Thyroid gland (tissue), 4 donors: ENCODE results near the gene NR3C2.

Experiments used
- POLR2A ChIP-seq, 2 donors: fragments of 450-650 bp; IDR thresholded peaks; one replicate each; pipeline ENCODE4 v1.6.1; 2017; ENCODE audit warnings: antibody characterized with exemption in 2 of 2, mild to moderate bottlenecking in 2 of 2, moderate library complexity in 1 of 2
- TF ChIP-seq, protein P1 (sequence below), 6 experiments: fragments of 200-600 bp in 3 of 6; fragments of 450-650 bp in 3 of 6; sonication (generic) in 3 of 6; IDR thresholded peaks; one replicate each; pipeline ENCODE4 v1.5.1; 2016 to 2019; ENCODE audit warnings: antibody characterized with exemption in 6 of 6, mild to moderate bottlenecking in 2 of 6, inconsistent platforms in 1 of 6, moderate library complexity in 1 of 6

DNA sequence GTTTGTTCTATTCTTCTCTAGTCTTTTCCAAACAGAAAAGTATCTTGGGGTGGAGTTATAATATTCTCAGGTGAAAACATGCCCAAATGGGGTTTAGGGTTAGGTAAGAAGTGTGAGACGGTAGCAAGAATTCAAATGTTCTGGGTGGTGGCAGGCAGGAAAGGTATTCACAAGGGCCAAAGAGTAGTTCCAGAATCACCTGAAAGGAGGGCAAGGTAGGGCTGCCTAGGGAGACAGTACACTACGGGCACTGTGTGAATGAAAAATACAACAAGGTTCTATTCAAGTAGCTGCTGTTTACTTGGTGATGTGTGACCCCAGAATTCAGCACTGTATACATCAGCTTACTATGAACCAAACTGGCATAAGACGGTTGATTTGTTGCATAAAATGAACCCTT, 51.9 kb downstream of the NR3C2 start:
- no peak for TF ChIP-seq POLR2A (IDR thresholded peaks at IDR 0.05)
- TF ChIP-seq, protein P1, sequence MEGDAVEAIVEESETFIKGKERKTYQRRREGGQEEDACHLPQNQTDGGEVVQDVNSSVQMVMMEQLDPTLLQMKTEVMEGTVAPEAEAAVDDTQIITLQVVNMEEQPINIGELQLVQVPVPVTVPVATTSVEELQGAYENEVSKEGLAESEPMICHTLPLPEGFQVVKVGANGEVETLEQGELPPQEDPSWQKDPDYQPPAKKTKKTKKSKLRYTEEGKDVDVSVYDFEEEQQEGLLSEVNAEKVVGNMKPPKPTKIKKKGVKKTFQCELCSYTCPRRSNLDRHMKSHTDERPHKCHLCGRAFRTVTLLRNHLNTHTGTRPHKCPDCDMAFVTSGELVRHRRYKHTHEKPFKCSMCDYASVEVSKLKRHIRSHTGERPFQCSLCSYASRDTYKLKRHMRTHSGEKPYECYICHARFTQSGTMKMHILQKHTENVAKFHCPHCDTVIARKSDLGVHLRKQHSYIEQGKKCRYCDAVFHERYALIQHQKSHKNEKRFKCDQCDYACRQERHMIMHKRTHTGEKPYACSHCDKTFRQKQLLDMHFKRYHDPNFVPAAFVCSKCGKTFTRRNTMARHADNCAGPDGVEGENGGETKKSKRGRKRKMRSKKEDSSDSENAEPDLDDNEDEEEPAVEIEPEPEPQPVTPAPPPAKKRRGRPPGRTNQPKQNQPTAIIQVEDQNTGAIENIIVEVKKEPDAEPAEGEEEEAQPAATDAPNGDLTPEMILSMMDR (IDR thresholded peaks at IDR 0.05), result no peak
